ENCODE measurements around the gene SLC22A23.

DNA sequence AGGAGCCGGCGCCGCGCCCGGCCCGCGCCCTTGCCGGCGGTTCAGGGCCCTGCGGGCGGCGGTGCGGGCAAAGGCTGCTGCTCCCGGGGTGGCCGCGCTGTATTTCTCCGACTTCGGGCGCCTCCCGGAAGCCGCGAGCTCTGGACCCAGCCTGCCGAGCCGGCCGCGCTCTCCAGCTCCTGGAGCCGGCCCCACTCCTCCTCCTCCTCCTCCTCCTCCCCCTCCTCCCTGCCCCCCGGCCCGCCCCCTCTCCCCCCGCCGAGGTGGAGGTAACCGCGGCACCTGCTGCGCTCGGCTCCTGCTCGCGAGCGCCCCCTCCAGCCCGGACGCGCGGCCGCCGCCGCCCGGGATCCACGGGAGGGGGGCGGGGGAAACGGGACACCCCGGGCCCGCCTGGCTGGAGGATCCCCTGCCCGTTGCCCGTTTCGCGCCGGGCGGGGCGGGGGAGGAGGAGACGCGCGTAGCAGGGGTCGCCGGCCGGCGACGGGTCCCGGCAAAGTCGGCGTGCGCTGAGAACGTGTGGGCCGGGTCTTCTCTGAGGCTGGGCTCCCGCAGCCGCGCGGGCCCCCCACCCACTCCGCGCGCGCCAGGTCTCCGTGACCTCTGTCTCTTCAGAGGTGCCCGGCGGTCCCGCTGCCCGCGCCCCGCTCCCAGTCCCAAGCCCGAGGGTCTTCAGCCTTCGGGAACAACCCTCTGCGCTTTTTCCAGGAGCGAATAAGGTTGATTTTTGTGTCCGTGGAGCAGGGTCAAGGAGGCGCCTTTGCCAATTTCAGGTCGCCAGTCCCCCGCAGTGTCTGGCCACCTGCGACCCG, at the start of gene SLC22A23:
- TF ChIP-seq FOXK2 (IDR thresholded peaks at IDR 0.05) (no peak), ELF4 (IDR thresholded peaks at IDR 0.05) (no peak), ZNF384 (IDR thresholded peaks at IDR 0.05) (no peak)

All from HEK293T (cell line).